H9 (cell line): ENCODE results near the gene CNTFR. TPM values are rescaled to one million over a fixed set of nuclear protein-coding genes. Genes with fewer than 3 reads are reported as not detected.

ENCODE experiments used
- DNase-seq: peaks from one replicate; pipeline ENCODE4 v3.0.0-alpha.2; 2017
- H2AFZ ChIP-seq: one replicate; pipeline ENCODE4 v1.6.1; 2013; ENCODE audit warnings: mild to moderate bottlenecking, low read length, control low read depth, moderate library complexity
- H2AK5ac ChIP-seq: 2 replicates; pipeline ENCODE4 v1.6.1; 2013; ENCODE audit warnings: low read length, control low read depth, mixed read lengths; ENCODE audit not compliant: insufficient read length
- H2BK120ac ChIP-seq: one replicate; pipeline ENCODE4 v1.6.1; 2013; ENCODE audit warnings: low read depth, mild to moderate bottlenecking, low read length, control low read depth, inconsistent platforms; ENCODE audit not compliant: poor library complexity, severe bottlenecking
- H2BK12ac ChIP-seq: 2 replicates; pipeline ENCODE4 v1.6.1; 2013; ENCODE audit warnings: low read length, control low read depth, mixed read lengths, low read depth; ENCODE audit not compliant: insufficient read length
- H2BK15ac ChIP-seq: 2 replicates; pipeline ENCODE4 v1.6.1; 2013; ENCODE audit warnings: low read depth, low read length, control low read depth
- H2BK20ac ChIP-seq: one replicate; pipeline ENCODE4 v1.6.1; 2013; ENCODE audit warnings: low read depth, mild to moderate bottlenecking, low read length, control low read depth, inconsistent platforms; ENCODE audit not compliant: poor library complexity, severe bottlenecking
- H2BK5ac ChIP-seq: 2 replicates; pipeline ENCODE4 v1.6.1; 2013; ENCODE audit warnings: low read length, control low read depth, mixed read lengths; ENCODE audit not compliant: insufficient read length
- H3K14ac ChIP-seq: 2 replicates; pipeline ENCODE4 v1.6.1; 2013; ENCODE audit warnings: low read length, control low read depth; ENCODE audit not compliant: insufficient read depth
- H3K18ac ChIP-seq: 2 replicates; pipeline ENCODE4 v1.6.1; 2013; ENCODE audit warnings: low read depth, mild to moderate bottlenecking, mixed read lengths, low read length, control low read depth; ENCODE audit not compliant: insufficient read length
- H3K23ac ChIP-seq: 2 replicates; pipeline ENCODE4 v1.6.1; 2013; ENCODE audit warnings: low read length, control low read depth, mixed read lengths, low read depth; ENCODE audit not compliant: insufficient read length
- H3K23me2 ChIP-seq: 2 replicates; pipeline ENCODE4 v1.6.1; 2013; ENCODE audit warnings: low read depth, mild to moderate bottlenecking, mixed read lengths, low read length, control low read depth; ENCODE audit not compliant: insufficient read length, poor library complexity, severe bottlenecking
- H3K27ac ChIP-seq: 2 replicates; pipeline ENCODE4 v1.5.1; 2013; ENCODE audit warnings: low read length, control low read depth, mixed read lengths, low read depth; ENCODE audit not compliant: insufficient read length
- H3K27me3 ChIP-seq: 2 replicates; pipeline ENCODE4 v1.6.1; 2013; ENCODE audit warnings: low read length, control low read depth, inconsistent platforms; ENCODE audit not compliant: insufficient read depth
- H3K4ac ChIP-seq: 2 replicates; pipeline ENCODE4 v1.6.1; 2013; ENCODE audit warnings: low read depth, mild to moderate bottlenecking, control low read depth, inconsistent platforms, low read length, moderate library complexity
- H3K4me1 ChIP-seq: 2 replicates; pipeline ENCODE4 v1.6.1; 2013; ENCODE audit warnings: low read length, control low read depth, inconsistent platforms; ENCODE audit not compliant: insufficient read depth
- H3K4me2 ChIP-seq: 2 replicates; pipeline ENCODE4 v1.6.1; 2013; ENCODE audit warnings: low read length, control low read depth, mixed read lengths; ENCODE audit not compliant: insufficient read length, insufficient read depth
- H3K56ac ChIP-seq: 2 replicates; pipeline ENCODE4 v1.6.1; 2013; ENCODE audit warnings: low read depth, mild to moderate bottlenecking, mixed read lengths, low read length, control low read depth; ENCODE audit not compliant: insufficient read length
- H3K79me1 ChIP-seq: 2 replicates; pipeline ENCODE4 v1.6.1; 2013; ENCODE audit warnings: low read depth, mild to moderate bottlenecking, moderate library complexity, low read length, control low read depth, inconsistent platforms; ENCODE audit not compliant: insufficient read depth, poor library complexity, severe bottlenecking
- H3K79me2 ChIP-seq: 2 replicates; pipeline ENCODE4 v1.6.1; 2013; ENCODE audit warnings: low read length, control low read depth, inconsistent platforms; ENCODE audit not compliant: insufficient read depth
- H3K9ac ChIP-seq: 2 replicates; pipeline ENCODE4 v1.6.1; 2013; ENCODE audit warnings: low read length, control low read depth, mixed read lengths; ENCODE audit not compliant: insufficient read length; ENCODE audit errors: extremely low read depth
- H3K9me3 ChIP-seq: one replicate; pipeline ENCODE4 v1.6.1; 2013; ENCODE audit warnings: low read depth, low read length, inconsistent platforms; ENCODE audit not compliant: control insufficient read depth
- H3T11ph ChIP-seq: one replicate; pipeline ENCODE4 v1.6.1; 2013; ENCODE audit warnings: mild to moderate bottlenecking, low read length, control low read depth, inconsistent platforms
- H4K20me1 ChIP-seq: one replicate; pipeline ENCODE4 v1.6.1; 2013; ENCODE audit not compliant: control insufficient read depth, insufficient read length, insufficient read depth
- H4K5ac ChIP-seq: 2 replicates; pipeline ENCODE4 v1.6.1; 2013; ENCODE audit warnings: low read depth, mild to moderate bottlenecking, mixed read lengths, low read length, control low read depth; ENCODE audit not compliant: insufficient read length
- H4K8ac ChIP-seq: replicated peaks from 2 replicates; pipeline ENCODE4 v1.6.1; 2013; ENCODE audit warnings: low read length, control low read depth, mixed read lengths, low read depth; ENCODE audit not compliant: insufficient read length
- H4K91ac ChIP-seq: 2 replicates; pipeline ENCODE4 v1.6.1; 2013; ENCODE audit warnings: low read depth, mild to moderate bottlenecking, moderate library complexity, mixed read lengths, low read length, control low read depth; ENCODE audit not compliant: insufficient read length
- H3K27ac Mint-ChIP-seq, 3 experiments: 2 replicates in 2 of 3; 3 replicates in 1 of 3; pipeline ENCODE4 v1.8.0; 2020 to 2021; ENCODE audit warnings: mixed read lengths in 3 of 3, mild to moderate bottlenecking in 1 of 3, moderate library complexity in 1 of 3
- H3K27me3 Mint-ChIP-seq: 2 replicates; pipeline ENCODE4 v1.8.0; 2021; ENCODE audit warnings: low read depth, mild to moderate bottlenecking, moderate library complexity, mixed read lengths
- H3K36me3 Mint-ChIP-seq, 3 experiments: 2 replicates in 2 of 3; 3 replicates in 1 of 3; pipeline ENCODE4 v1.8.0; 2020 to 2021; ENCODE audit warnings: low read depth in 3 of 3, mixed read lengths in 3 of 3; ENCODE audit not compliant: insufficient read depth in 1 of 3
- H3K4me1 Mint-ChIP-seq, 2 experiments: 2 replicates each; pipeline ENCODE4 v1.8.0; 2020; ENCODE audit warnings: mixed read lengths in 2 of 2
- H3K4me3 Mint-ChIP-seq, 2 experiments: 2 replicates in 1 of 2; 3 replicates in 1 of 2; pipeline ENCODE4 v1.8.0; 2020 to 2021; ENCODE audit warnings: mild to moderate bottlenecking in 2 of 2, mixed read lengths in 2 of 2, moderate library complexity in 1 of 2
- H3K9me3 Mint-ChIP-seq, 2 experiments: 2 replicates in 1 of 2; 3 replicates in 1 of 2; pipeline ENCODE4 v1.8.0; 2020; ENCODE audit warnings: mild to moderate bottlenecking in 2 of 2, mixed read lengths in 2 of 2, moderate library complexity in 1 of 2
- CTCF ChIP-seq: fragments of 200-600 bp; sonication (generic); conservative IDR thresholded peaks from 3 replicates; pipeline ENCODE4 v1.8.0; 2021; ENCODE audit warnings: antibody characterized with exemption, mild to moderate bottlenecking
- WGBS: extraction: QIAGEN DNeasy Blood & Tissue Kit; methylation state at CpG from one replicate; pipeline ENCODE4 v1.1.7; 2013; ENCODE audit warnings: missing lambda C conversion rate, low lambda C conversion rate, mixed read lengths; ENCODE audit not compliant: insufficient read length; ENCODE audit errors: extremely low coverage; 5-methylcytosine and 5-hydroxymethylcytosine counted together
- total RNA-seq: library from RNA; stranded (reverse); gene quantifications from 2 replicates; pipeline ENCODE4 v1.2.1, GENCODE V29; 2021

The CNTFR gene
- total RNA-seq, 1 experiment from 2014 or later = 0.55 TPM

- no peak overlapping the region for H3K18ac ChIP-seq
- no peak overlapping the region for H2BK20ac ChIP-seq
- H3K23me2 ChIP-seq = no peaks in the 10 kb centered on the region
- Mint-ChIP-seq H3K36me3 (no peaks in the 10 kb centered on the region), H3K27ac (no peak overlapping the region), H3K9me3 (no peaks in the 10 kb centered on the region), H3K4me1 (peaks cover 36 to 41% of the 10 kb centered on the region in 2 experiments), H3K4me3 (no peak overlapping the region), H3K27me3 (peaks cover 8% of the 10 kb centered on the region)
- no peak overlapping the region for H3K23ac ChIP-seq
- peaks cover 19% of the 10 kb centered on the region; the same call in 1 of the 2 replicates for H3K4me1 ChIP-seq
- H2BK12ac ChIP-seq = no peak overlapping the region
- H2BK5ac ChIP-seq = no peak overlapping the region
- no peak for DNase-seq
- H3K79me2 ChIP-seq = no peaks in the 10 kb centered on the region
- WGBS = no CpG with 5 or more reads among the region's 3 CpGs
- no peak overlapping the region for H3K14ac ChIP-seq
- H2BK120ac ChIP-seq = no peak overlapping the region
- no peak overlapping the region for H4K91ac ChIP-seq
- H2BK15ac ChIP-seq = no peak overlapping the region
- no peak overlapping the region for H4K5ac ChIP-seq
- H3K9me3 ChIP-seq = no peaks in the 10 kb centered on the region
- no peak overlapping the region for H3K9ac ChIP-seq
- no peak overlapping the region for H3K4me2 ChIP-seq
- H2AFZ ChIP-seq = no peak overlapping the region
- H3K27ac ChIP-seq = no peak overlapping the region
- no peaks in the 10 kb centered on the region for H3K27me3 ChIP-seq
- TF ChIP-seq CTCF = no peak
- H4K8ac ChIP-seq = no peak overlapping the region
- no peak overlapping the region for H3K4ac ChIP-seq
- H3K79me1 ChIP-seq = no peaks in the 10 kb centered on the region
- no peak overlapping the region for H2AK5ac ChIP-seq
- no peak overlapping the region for H3T11ph ChIP-seq
- no peaks in the 10 kb centered on the region for H4K20me1 ChIP-seq
- H3K56ac ChIP-seq = no peak overlapping the region
Measured at GRCh38 chr9:34514816-34515215, 74.7 kb downstream of the CNTFR start.
